Thyroid gland (tissue), 4 donors: Measurements from ENCODE around the gene DNAH10.

ENCODE experiments used
- POLR2A ChIP-seq, 2 donors: fragments of 450-650 bp; IDR thresholded peaks; one replicate each; pipeline ENCODE4 v1.6.1; 2017; ENCODE audit warnings: antibody characterized with exemption in 2 of 2, mild to moderate bottlenecking in 2 of 2, moderate library complexity in 1 of 2
- TF ChIP-seq, protein P1 (sequence below), 6 experiments: fragments of 200-600 bp in 3 of 6; fragments of 450-650 bp in 3 of 6; sonication (generic) in 3 of 6; IDR thresholded peaks; one replicate each; pipeline ENCODE4 v1.5.1; 2016 to 2019; ENCODE audit warnings: antibody characterized with exemption in 6 of 6, mild to moderate bottlenecking in 2 of 6, inconsistent platforms in 1 of 6, moderate library complexity in 1 of 6

DNA sequence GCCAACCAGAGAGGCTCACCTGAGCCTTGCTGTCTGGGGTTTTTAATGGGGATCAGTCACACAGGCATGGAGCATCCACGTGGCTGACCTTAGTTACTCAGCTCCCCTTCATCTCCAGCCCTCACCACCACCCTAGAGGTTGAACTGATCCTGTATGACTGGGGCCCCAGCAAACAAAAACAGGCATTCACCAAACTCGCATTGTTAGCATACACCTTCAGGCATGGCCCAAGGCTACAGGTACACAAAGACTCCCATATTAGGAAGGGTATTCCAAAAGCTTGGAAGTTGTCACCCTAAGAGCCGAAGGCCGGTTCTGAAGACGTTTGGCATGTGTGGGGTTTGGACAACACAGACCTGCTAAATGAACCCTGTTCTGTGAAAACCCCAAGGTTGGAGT is 10.0 kb downstream of the DNAH10 start:
- TF ChIP-seq, protein P1, sequence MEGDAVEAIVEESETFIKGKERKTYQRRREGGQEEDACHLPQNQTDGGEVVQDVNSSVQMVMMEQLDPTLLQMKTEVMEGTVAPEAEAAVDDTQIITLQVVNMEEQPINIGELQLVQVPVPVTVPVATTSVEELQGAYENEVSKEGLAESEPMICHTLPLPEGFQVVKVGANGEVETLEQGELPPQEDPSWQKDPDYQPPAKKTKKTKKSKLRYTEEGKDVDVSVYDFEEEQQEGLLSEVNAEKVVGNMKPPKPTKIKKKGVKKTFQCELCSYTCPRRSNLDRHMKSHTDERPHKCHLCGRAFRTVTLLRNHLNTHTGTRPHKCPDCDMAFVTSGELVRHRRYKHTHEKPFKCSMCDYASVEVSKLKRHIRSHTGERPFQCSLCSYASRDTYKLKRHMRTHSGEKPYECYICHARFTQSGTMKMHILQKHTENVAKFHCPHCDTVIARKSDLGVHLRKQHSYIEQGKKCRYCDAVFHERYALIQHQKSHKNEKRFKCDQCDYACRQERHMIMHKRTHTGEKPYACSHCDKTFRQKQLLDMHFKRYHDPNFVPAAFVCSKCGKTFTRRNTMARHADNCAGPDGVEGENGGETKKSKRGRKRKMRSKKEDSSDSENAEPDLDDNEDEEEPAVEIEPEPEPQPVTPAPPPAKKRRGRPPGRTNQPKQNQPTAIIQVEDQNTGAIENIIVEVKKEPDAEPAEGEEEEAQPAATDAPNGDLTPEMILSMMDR (IDR thresholded peaks at IDR 0.05), result no peak
- TF ChIP-seq POLR2A (IDR thresholded peaks at IDR 0.05), result no peak
